CD4-positive, alpha-beta T cell treated with Interleukin-6 at 100 ng/mL for 8 hours (primary cell): Measurements from ENCODE around the gene OGFR.
"Not testable (repeated sequence)": the region's sequence is repeated elsewhere in the genome, so short reads cannot be mapped to it uniquely, and the experiment has no call there.

ENCODE experiments used
- DNase-seq: peaks from one replicate; pipeline ENCODE4 v3.0.0-alpha.2; 2020; ENCODE audit warnings: mixed read lengths, low spot score

OGFR gene

DNA sequence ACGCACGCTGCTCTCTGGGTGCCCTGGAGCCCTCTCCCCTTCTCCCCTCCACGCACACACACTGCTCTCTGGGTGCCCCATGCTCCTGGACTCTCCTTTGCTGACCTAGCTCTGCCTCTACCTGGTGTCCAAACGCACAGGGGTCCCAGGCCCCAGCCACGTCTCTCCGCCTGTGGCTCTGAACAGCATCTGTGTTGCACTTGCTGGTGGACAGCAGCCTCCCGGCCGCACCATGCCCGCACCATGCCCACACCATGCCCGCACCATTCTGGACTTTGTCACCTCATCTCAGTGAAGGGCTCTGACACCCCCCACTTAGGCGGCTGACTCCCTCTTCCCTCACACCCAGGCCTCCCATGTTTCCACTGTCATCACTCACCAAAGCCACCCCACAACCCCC, 35.2 kb downstream of the OGFR start:
- DNase-seq, result no peak

DNA sequence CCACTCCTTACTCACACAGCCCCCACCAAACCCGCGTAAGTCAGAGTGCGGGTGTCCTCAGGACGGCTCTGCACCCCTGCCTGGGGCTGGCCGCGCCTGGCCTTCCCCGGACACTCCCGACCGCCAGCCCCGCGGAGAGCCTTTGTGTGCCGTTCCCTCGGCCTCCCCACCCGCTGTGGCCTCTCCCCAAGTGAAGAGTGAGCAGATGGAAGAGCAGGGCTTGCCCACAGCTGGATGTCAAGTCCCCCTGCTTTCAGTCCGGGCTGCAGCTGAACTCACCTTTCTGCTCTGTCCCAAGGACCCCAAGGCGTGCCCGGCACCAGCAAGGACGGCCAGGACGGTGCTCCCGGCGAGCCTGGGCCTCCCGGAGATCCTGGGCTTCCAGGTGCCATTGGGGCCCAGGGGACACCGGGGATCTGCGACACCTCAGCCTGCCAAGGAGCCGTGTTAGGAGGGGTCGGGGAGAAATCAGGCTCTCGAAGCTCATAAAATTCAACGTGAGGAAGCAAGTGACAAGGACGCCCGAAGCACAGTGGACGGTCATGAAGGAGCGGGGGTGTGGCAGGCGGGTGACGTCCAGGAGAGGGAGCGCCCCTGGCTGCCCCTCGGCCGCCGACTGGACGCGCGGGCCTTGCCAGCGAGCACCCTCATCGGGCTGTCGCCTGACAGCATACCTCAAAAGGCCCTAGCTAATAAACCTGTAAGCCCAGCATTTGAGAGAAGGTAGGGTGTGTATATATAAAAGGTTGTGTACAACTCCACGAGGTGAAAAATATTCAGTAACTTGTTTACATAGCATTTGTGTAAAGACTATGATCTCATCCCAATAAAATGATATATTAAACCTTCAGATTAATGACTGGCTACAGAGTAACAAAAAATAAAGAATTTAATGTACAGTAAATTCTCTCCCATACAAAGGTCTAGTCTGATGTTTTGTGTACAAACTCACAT, 35.9 kb downstream of the OGFR start:
- no peak for DNase-seq

DNA sequence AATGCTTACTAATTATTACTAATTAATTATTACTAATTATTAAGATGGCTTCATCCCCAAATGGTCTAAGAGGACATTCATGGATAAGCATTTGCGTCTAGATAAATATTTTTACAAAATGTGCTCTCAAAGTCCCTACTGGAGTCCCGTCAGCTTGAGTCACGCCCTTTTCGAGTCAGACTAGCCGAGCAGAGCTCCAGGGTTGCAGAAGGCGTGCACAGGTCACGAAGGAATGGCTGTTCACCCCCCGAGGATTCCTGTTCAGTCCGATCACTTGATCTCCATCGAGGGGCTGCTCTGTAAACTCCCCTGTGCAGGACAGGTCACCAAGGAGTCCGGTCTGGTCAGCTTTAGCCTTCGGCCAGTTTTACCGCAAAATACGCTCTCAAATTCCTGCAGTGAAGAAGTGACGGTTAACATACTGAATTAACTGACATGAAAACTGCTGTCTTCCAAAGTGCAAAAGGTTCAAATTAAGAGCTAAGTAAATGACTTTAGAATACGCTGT, 37.1 kb downstream of the OGFR start:
- no peak for DNase-seq

DNA sequence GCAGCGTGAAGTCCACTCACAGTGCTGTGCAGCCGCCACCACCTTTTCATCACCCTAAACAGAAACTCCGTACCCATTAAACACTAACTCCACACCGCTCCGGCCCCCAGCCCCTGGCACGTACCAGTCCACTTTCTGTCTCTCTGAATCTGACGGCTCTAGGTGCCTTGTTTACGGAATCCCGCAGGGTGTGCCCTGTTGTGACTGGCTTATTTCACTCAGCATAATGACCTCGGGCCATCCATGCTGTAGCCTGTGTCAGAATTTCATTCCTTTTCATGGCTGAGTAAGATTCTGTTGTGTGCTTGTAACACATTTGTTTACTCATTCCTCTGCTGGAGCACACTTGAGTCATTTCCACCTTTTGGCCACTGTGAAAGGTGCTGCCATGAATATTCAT, 39.0 kb downstream of the OGFR start:
- DNase-seq, result no peak

DNA sequence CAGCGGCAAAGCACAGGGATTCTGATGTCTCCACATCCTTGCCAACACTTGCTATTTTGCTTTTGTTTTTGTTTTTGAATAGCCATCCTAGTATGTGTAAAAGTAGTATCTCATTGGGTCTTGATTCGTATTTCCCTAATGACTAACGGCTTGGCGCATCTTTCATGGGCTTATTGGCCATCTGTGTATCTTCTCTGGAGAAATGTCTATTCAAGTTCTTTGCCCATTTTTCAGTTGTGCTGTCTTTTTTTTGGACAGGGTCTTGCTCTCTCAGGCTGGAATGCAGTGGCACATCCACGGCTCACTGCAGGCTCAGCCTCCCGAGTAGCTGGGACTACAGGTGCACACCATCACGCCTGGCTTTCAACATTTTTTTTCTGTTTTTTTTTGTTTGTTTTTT, 39.5 kb downstream of the OGFR start:
- DNase-seq, result no peak

DNA sequence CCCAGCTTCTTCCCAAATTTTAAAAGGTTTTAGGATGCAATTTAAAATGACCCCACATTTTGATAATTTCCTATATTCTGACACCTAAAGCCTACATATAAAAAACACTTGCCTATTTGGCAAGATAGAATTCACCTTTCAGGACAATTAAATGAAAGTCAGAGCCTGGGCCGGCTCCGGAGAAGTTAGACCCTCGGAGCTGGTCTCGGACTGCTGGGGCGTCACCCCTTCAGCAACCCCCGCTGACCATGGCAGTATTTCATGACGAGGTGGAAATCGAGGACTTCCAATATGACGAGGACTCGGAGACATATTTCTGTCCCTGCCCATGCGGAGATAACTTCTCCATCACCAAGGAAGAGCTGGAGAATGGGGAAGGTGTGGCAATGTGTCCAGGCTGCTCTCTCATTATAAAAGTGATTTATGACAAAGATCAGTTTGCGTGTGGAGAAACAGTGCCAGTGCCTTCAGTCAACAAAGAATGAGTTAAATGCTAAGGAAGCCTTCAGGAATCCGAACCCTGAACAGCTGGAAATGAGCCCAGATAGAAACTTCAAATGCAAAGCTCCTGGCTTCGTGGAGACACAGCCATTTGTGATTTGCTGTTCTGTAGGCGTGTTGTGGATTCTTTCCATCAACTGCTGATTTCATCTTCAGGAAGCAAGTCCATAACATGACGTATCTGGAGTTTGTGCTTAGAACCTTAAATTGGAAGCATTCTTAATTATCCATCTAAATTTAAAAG, 41.0 kb downstream of the OGFR start:
- DNase-seq, result no peak

DNA sequence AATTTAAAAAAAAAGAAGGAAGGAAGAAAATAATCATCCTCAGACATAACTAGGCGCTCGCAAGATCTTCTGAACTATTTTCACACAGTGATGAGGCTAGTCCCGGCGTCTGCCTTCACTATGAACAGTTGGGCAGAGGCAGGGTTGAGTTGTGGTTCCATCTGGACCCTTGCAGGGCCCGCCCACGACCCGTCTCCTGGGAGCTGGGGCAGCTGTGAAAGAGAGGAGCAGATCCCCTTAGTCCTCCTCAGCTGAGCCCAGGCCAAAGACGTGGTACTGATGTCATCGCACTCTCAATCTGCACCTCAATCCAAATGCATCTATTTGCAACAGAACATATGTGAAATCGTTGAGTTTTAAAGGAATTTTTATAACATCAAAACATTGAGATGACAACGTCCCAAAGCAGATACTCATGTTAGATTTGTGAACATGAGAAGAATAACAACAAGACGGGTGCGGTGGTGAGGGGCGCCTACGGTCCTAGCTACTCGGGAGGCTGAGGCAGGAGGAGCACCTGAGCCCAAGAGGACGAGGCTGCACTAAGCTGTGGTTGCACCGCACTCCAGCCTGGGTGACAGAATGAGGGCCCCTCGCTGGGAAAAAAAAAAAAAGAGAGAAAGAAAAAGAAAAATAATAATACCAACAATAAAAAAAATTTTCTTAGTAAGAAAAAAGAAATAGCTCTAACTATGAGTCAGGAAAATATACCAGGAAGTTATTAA, 41.7 kb downstream of the OGFR start:
- DNase-seq, result no peak

DNA sequence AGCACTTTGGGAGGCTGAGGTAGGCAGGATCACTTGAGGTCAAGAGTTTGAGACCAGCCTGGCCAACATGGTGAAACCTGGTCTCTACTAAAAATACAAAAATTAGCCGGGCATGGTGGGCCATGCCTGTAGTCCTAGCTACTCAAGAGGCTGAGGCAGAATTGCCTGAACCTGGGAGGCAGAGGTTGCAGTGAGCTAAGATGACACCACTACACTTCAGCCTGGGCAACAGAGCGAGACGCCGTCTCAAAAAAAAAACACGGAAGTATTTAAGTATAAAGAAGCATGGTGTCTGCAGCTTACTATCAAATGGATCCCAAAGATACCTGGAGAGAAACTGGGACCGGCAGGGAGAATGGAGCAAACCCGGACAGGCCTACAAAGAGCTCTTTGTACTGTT, 44.3 kb downstream of the OGFR start:
- not testable (repeated sequence) for DNase-seq

DNA sequence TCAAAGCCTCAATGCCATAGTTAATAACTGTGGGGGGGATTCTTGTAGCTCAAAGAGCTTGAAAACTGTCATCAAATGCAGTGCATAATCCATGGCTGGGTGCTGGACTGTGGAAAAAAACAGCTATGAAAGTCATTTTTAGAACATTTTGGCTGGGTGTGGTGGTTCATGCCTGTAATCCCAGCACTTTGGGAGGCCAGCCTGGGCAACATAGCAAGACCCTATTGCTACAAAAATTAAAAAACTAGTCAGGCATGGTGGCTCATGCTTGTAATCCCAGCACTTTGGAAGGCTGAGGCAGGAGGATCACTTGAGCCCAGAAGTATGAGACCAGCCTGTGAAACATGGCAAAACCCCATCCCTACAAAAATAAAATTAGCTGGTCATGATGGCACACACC, 44.8 kb downstream of the OGFR start:
- no peak for DNase-seq

DNA sequence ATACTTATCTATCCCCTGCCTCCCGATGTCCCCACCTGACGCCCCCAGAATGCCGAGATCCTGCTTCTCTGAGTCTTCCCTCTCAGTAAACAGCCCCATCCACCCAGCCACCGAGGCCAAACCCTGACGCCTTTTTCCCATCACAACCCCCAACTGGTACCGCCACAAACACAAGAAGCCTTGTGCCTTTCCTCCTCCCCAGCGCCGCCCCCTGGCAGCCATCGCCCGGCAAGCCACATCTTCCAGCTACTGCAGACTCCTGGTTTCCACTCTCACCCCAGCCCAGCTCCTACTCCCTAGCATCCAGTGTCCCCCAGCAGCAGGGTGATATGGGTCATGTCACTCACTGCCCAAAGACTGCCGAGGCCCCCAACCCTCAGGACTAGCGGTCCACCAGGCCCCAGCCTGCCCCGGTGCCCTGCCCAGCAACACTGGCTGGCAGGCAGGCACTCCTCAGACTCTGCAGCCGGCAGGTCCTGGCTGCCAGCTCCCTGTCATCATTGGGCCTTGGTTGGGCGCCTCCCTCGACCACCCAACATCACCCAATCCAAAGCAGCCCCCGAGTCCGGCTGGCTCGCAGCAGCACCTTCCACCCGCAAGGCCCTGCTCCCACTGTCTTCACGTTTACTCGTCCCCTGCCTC, 45.8 kb downstream of the OGFR start:
- DNase-seq, result no peak

DNA sequence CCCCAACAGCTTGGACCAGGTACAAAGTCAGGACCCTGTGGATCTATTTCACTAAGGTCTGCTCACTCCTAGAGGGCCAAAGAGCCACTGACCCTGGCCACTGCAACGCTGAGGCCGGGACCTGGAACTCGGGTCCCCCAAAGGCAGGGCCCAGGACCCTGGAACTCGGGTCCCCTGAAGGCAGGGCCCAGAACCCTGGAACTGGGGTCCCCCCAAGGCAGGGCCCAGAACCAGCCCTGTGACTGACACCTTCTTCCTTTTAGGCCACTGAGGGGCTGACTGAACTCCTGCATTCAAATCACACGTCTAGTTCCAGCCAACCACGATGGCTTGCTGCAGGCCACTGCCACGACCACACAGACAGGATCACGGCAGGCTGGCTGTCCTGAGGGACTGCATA, 47.6 kb downstream of the OGFR start:
- no peak for DNase-seq

DNA sequence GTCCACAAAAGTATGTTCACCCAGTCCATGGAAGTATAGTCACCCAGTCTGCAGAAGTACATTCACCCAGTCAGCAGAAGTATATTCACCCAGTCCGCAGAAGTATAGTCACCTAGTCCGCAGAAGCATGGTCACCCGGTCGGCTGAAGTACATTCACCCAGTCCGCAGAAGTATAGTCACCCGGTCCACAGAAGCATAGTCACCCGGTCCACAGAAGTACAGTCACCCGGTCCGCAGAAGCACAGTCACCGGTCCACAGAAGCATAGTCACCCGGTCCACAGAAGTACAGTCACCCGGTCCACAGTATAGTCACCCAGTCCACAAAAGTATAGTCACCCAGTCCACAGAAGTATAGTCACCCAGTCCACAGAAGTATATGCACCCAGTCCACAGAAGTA, 48.2 kb downstream of the OGFR start:
- no peak for DNase-seq

DNA sequence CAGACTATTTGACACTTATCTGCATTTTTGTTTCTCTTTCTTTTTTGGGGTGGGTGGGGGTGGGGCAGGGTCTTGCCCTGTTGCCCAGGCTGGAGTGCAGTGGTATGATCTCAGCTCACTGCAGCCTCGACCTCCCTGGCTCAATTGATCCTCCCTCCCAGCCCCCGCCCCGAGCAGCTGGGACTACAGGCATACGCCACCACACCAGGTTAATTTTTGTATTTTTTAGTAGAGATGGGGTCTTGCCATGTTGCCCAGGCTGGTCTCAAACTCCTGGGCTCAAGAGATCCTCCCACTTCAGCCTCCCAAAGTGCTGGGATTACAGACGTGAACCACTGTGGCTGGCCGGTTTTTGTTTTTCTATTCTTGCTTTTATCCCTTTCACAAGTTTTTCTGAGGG, 48.7 kb downstream of the OGFR start:
- not testable (repeated sequence) for DNase-seq

DNA sequence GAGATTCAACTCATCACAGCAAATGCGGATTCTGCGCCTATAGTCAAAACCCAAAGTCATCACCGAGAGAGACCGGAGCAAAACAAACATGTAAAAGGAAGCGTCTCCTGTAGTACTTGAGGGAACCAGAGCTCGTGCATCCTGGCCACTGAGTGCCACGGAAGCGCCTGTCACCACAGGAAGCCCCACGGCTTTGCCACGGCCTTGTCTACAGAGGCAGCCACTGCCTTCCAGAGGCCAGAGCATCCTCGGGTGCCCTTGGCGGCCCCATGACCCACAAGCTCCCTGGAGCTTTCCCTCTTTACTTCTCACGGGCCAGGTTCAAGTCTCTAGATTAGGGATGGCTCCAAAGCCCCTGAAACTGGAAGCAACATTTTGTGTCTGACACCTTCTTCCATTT, 49.5 kb downstream of the OGFR start:
- DNase-seq, result no peak

DNA sequence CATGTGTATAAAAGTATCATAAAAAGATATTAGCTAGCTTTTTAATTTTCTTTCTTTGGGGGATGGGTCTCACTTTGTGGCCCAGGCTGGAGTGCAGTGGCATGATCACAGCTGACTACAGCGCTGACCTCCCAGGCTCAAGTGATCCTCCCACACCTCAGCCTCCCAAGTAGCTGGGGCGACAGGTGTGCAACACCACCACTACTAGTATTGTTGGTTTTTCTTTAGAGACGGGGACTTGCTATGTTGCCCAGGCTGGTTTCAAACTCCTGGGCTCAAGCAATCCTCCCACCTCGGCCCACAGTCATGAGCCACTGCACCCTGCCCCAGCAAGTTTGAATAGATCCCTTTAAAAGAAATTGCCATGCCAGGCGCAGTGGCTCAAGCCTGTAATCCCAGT, 50.5 kb downstream of the OGFR start:
- no peak for DNase-seq

DNA sequence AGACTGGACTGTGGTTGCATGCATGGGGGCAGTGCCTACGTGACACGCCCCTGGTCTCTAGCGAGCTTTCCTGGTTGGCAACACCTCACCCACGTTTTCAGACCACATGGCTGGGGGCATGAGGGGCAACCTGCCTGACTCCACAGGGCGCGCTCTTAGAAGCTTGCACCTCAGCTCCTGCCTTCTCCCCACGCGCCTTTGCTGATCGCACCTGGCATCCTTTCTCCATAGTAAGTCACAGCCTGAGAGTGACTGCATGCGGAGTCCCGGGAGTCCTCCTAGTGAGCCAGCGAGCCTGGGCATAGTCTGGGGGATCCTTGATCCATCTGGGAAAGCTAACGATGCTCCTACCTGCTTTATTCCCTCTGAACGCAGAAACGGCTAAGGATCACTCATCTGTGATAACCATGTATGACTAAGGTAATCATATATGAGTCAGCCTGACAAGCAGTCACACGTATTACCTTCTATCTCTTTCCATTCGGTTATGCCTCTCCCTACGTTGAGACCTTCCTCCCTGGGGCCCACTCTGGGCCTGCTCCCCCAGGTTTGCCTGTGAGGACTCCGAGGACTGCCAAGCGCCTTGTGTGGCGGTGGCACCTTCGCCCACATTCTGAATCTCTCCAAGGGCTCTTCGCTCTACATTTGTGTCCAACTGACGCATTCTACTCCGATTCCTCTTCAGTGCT, 52.4 kb downstream of the OGFR start:
- DNase-seq, result no peak

DNA sequence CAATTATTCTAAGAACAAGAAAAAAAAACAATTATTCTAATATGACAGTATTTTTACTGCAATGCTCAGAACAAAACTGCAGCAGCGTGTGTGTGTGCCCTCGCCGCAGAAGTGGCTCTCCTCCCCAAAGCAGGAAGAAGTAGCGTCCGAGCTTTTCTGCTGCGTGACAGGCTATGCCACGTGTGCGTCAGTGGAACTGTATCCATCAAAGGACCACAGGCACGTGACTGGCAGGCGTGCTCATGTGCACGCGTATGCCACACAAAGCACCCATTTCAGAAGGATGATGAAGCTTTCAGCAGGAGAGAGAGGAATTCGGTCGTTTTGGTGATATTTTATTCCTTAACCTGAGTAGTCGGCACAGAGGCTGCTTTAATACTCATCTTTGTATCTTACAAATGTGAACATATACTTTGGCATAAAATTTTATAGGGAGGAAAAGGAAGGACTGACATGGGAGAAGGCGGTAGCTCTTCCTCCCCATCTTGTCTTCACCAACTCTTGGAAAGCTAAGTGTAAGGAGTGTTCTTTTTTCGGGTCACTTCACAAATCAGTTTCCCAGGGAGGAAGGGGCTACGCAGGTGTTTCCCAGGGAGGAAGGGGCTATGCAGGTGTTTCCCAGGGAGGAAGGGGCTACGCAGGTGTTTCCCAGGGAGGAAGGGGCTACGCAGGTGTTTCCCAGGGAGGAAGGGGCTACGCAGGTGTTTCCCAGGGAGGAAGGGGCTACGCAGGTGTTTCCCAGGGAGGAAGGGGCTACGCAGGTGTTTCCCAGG, 53.6 kb downstream of the OGFR start:
- DNase-seq, result no peak

DNA sequence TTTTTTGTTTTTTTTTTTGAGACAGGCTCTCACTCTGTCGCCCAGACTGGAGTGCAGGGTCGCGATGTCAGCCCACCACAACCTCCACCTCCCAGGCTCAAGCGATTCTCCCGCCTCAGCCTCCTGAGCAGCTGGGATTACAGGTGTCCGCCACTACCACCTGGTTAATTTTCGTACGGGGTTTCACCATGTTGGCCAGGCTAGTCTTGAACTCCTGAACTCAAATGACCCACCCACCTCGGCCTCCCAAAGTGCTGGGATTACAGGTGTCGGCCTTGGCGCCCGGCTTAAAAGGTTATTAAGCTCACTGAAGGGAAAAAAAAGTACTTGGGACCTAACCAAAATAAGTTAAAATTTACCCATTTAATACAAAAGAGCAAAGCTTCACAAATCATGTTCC, 55.1 kb downstream of the OGFR start:
- no peak for DNase-seq

DNA sequence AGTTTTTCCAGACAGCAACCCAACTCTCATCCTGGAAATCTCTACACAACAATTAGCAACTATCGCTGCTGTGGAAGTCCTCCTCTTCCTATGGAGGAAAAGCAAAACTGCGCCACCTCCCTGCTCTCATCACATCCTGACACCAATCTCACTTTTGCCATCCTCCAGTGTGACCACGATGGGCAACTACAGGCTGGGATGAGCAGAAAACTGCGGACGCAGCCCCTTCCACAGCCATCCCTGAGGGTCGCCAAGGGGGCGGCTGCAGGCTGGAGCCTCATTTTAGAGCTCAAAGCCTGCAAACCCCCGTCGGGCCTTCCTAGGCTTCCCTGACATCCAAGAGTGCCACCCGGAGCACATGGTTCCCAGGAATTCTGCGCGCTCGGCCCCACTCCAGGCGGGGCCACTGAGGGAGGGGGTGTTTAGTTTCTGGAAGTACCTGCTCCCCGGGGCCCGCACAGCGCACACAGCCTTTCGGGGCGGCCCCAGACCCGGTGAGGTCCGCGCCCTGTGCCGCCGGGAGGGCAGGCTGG, 55.8 kb downstream of the OGFR start:
- no peak for DNase-seq
